ENCODE measurements around the gene ASB1. TPM values are rescaled to one million over a fixed set of nuclear protein-coding genes. Genes with fewer than 3 reads are reported as not detected.

ASB1 gene
- total RNA-seq, 1 donor: 21.2 TPM

DNA sequence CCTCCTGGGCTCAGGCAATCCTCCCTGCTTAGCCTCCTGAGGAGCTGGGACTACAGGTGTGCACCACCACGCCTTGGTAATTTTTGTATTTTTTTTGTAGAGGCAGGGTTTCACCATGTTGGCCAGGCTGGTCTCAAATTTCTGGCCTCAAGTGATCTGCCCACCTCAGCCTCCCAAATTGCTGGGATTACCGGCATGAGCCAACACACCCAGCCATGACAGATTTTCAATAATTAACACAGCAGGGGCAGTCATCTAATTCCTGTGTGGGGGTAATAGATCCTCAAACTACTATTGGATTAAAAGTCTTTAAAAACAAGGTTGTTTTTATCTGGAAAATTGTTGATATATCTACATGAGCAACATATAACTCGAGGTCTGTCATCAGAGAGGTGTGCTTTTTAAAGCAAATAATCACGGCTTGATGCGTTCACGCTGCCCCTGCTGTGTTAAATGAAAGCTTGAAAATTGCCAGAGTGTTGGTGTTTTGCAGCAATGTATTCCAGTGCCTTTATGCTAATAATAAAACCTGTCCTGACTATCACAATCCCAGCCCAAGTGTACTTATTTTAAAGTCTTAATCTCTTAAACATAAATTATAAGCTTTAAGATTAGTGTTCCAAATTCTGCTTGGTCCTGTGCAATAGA is 35.6 kb upstream of the ASB1 start:
- no peak for DNase-seq (ENCODE audit: low read depth)
- H3K4me3 ChIP-seq (ENCODE audit: low read depth, low read length): no peak overlapping the region
- TF ChIP-seq, protein P1, sequence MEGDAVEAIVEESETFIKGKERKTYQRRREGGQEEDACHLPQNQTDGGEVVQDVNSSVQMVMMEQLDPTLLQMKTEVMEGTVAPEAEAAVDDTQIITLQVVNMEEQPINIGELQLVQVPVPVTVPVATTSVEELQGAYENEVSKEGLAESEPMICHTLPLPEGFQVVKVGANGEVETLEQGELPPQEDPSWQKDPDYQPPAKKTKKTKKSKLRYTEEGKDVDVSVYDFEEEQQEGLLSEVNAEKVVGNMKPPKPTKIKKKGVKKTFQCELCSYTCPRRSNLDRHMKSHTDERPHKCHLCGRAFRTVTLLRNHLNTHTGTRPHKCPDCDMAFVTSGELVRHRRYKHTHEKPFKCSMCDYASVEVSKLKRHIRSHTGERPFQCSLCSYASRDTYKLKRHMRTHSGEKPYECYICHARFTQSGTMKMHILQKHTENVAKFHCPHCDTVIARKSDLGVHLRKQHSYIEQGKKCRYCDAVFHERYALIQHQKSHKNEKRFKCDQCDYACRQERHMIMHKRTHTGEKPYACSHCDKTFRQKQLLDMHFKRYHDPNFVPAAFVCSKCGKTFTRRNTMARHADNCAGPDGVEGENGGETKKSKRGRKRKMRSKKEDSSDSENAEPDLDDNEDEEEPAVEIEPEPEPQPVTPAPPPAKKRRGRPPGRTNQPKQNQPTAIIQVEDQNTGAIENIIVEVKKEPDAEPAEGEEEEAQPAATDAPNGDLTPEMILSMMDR (IDR thresholded peaks at IDR 0.05; ENCODE audit: insufficient read depth, low read depth, low read length): no peak

DNA sequence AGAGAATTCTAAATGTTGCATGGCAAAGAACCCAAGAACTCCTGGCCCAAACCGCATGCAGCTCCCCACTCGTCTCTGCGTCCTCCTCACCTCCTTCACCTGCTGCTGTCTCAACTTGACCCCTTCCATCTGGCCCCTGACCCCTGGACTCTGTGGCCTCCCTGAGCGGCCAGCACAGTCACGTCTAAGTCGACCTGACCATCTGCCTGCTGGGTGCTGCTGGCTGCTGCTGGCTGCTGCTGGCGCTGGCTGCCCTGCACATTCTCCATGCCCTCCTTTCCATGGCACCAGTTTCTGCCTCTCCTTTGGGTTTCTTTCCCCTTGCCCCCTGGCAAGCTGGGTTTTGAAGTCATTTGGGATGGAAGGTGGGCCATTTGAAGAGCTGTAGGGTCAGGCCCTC is 30.1 kb upstream of the ASB1 start:
- DNase-seq (ENCODE audit: low read depth): no peak
- no peak overlapping the region for H3K4me3 ChIP-seq (ENCODE audit: low read depth, low read length)
- TF ChIP-seq, protein P1 (IDR thresholded peaks at IDR 0.05; ENCODE audit: insufficient read depth, low read depth, low read length): no peak

DNA sequence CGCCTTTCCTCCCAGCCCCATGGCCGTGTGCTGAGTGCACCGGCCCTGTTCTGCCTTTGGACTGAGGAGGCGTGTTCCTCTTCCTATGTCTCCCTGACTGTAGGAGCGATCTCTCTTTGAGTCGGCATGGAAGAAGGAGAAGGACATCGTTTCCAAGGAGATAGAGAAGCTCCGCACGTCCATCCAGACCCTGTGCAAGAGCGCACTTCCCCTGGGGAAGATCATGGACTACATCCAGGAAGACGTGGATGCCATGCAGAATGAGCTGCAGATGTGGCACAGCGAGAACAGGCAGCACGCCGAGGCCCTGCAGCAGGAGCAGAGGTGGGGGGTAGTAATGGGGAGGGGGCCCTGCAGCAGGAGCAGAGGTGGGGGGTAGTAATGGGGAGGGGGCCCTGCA is 29.4 kb upstream of the ASB1 start:
- TF ChIP-seq, protein P1 (IDR thresholded peaks at IDR 0.05; ENCODE audit: insufficient read depth, low read depth, low read length): no peak
- no peak overlapping the region for H3K4me3 ChIP-seq (ENCODE audit: low read depth, low read length)
- no peak for DNase-seq (ENCODE audit: low read depth)

DNA sequence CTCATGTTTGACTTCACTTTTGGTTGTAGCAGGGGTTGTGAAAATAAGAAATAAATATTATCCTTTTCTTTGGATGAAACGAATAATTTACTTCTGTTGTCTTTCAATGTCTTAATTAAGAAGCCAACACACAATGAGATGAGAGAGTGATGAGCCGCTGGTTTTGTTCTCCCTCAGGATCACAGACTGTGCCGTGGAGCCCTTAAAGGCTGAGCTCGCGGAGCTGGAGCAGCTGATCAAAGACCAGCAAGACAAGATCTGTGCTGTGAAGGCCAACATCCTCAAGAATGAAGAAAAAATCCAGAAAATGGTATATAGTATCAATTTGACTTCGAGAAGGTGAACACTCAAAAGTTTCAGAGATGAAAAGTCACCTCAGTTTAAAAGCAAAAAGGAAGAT is 28.1 kb upstream of the ASB1 start:
- no peak for DNase-seq (ENCODE audit: low read depth)
- H3K4me3 ChIP-seq (ENCODE audit: low read depth, low read length): no peak overlapping the region
- TF ChIP-seq, protein P1 (IDR thresholded peaks at IDR 0.05; ENCODE audit: insufficient read depth, low read depth, low read length): no peak

DNA sequence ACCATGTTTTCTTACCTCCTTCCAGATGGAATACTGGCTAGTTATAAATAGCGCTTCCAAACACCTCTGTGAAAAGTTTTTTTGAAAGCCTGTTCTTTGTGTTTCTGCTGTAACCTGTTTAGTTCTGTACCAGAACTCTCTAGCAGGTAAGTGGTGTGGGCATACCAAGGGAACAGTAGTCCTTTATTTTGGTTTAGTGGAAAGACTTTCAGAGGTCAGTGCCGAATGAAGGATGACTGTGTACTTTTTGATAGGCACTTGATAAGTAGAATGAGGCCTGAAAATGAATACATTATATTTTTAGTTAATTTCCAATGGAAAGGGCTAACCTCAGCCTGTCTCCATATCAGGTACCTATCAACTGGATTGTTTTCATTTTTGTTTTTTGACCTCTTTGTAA is 27.6 kb upstream of the ASB1 start:
- TF ChIP-seq, protein P1 (IDR thresholded peaks at IDR 0.05; ENCODE audit: insufficient read depth, low read depth, low read length): no peak
- H3K4me3 ChIP-seq (ENCODE audit: low read depth, low read length): no peak overlapping the region

DNA sequence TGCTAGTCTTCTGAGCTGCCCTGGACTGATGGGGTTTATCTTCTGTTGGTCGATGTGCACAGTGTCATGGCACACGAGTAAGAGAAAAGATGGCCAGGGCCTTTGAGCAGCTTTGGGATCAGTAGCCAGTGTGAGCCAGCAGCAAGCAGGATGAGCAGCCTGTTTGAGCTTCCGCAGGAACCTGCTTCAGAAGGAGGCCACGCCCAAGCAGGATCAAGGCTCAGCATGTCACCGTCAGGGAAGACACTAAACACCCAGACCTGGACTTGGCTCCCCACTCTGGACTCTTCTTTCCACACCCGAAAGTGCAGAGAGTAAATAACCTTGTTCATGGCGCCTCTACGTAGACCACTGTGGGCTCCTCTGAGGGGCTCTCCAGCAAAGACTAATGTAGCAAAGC is 25.2 kb upstream of the ASB1 start:
- TF ChIP-seq, protein P1 (IDR thresholded peaks at IDR 0.05; ENCODE audit: insufficient read depth, low read depth, low read length): no peak
- no peak overlapping the region for H3K4me3 ChIP-seq (ENCODE audit: low read depth, low read length)
- no peak for DNase-seq (ENCODE audit: low read depth)

More for the DNA sequence above, 27.6 kb upstream of the ASB1 start:
- DNase-seq (ENCODE audit: low read depth): no peak

All from fibroblast of villous mesenchyme (primary cell).